H9 (cell line): ENCODE measurements around the gene TMEM86B. TPM values are rescaled to one million over a fixed set of nuclear protein-coding genes. Genes with fewer than 3 reads are reported as not detected.
A peak's percentile ranks its signal among the peaks of the same experiment; 100 is the strongest.

Source experiments
- DNase-seq: peaks from one replicate; pipeline ENCODE4 v3.0.0-alpha.2; 2017
- H2AFZ ChIP-seq: one replicate; pipeline ENCODE4 v1.6.1; 2013; ENCODE audit warnings: mild to moderate bottlenecking, low read length, control low read depth, moderate library complexity
- H2AK5ac ChIP-seq: 2 replicates; pipeline ENCODE4 v1.6.1; 2013; ENCODE audit warnings: low read length, control low read depth, mixed read lengths; ENCODE audit not compliant: insufficient read length
- H2BK120ac ChIP-seq: one replicate; pipeline ENCODE4 v1.6.1; 2013; ENCODE audit warnings: low read depth, mild to moderate bottlenecking, low read length, control low read depth, inconsistent platforms; ENCODE audit not compliant: poor library complexity, severe bottlenecking
- H2BK12ac ChIP-seq: 2 replicates; pipeline ENCODE4 v1.6.1; 2013; ENCODE audit warnings: low read length, control low read depth, mixed read lengths, low read depth; ENCODE audit not compliant: insufficient read length
- H2BK15ac ChIP-seq: 2 replicates; pipeline ENCODE4 v1.6.1; 2013; ENCODE audit warnings: low read depth, low read length, control low read depth
- H2BK20ac ChIP-seq: one replicate; pipeline ENCODE4 v1.6.1; 2013; ENCODE audit warnings: low read depth, mild to moderate bottlenecking, low read length, control low read depth, inconsistent platforms; ENCODE audit not compliant: poor library complexity, severe bottlenecking
- H2BK5ac ChIP-seq: 2 replicates; pipeline ENCODE4 v1.6.1; 2013; ENCODE audit warnings: low read length, control low read depth, mixed read lengths; ENCODE audit not compliant: insufficient read length
- H3K14ac ChIP-seq: 2 replicates; pipeline ENCODE4 v1.6.1; 2013; ENCODE audit warnings: low read length, control low read depth; ENCODE audit not compliant: insufficient read depth
- H3K18ac ChIP-seq: 2 replicates; pipeline ENCODE4 v1.6.1; 2013; ENCODE audit warnings: low read depth, mild to moderate bottlenecking, mixed read lengths, low read length, control low read depth; ENCODE audit not compliant: insufficient read length
- H3K23ac ChIP-seq: 2 replicates; pipeline ENCODE4 v1.6.1; 2013; ENCODE audit warnings: low read length, control low read depth, mixed read lengths, low read depth; ENCODE audit not compliant: insufficient read length
- H3K23me2 ChIP-seq: 2 replicates; pipeline ENCODE4 v1.6.1; 2013; ENCODE audit warnings: low read depth, mild to moderate bottlenecking, mixed read lengths, low read length, control low read depth; ENCODE audit not compliant: insufficient read length, poor library complexity, severe bottlenecking
- H3K27ac ChIP-seq: 2 replicates; pipeline ENCODE4 v1.5.1; 2013; ENCODE audit warnings: low read length, control low read depth, mixed read lengths, low read depth; ENCODE audit not compliant: insufficient read length
- H3K27me3 ChIP-seq: 2 replicates; pipeline ENCODE4 v1.6.1; 2013; ENCODE audit warnings: low read length, control low read depth, inconsistent platforms; ENCODE audit not compliant: insufficient read depth
- H3K4ac ChIP-seq: 2 replicates; pipeline ENCODE4 v1.6.1; 2013; ENCODE audit warnings: low read depth, mild to moderate bottlenecking, control low read depth, inconsistent platforms, low read length, moderate library complexity
- H3K4me1 ChIP-seq: 2 replicates; pipeline ENCODE4 v1.6.1; 2013; ENCODE audit warnings: low read length, control low read depth, inconsistent platforms; ENCODE audit not compliant: insufficient read depth
- H3K4me2 ChIP-seq: 2 replicates; pipeline ENCODE4 v1.6.1; 2013; ENCODE audit warnings: low read length, control low read depth, mixed read lengths; ENCODE audit not compliant: insufficient read length, insufficient read depth
- H3K56ac ChIP-seq: 2 replicates; pipeline ENCODE4 v1.6.1; 2013; ENCODE audit warnings: low read depth, mild to moderate bottlenecking, mixed read lengths, low read length, control low read depth; ENCODE audit not compliant: insufficient read length
- H3K79me1 ChIP-seq: 2 replicates; pipeline ENCODE4 v1.6.1; 2013; ENCODE audit warnings: low read depth, mild to moderate bottlenecking, moderate library complexity, low read length, control low read depth, inconsistent platforms; ENCODE audit not compliant: insufficient read depth, poor library complexity, severe bottlenecking
- H3K79me2 ChIP-seq: 2 replicates; pipeline ENCODE4 v1.6.1; 2013; ENCODE audit warnings: low read length, control low read depth, inconsistent platforms; ENCODE audit not compliant: insufficient read depth
- H3K9ac ChIP-seq: 2 replicates; pipeline ENCODE4 v1.6.1; 2013; ENCODE audit warnings: low read length, control low read depth, mixed read lengths; ENCODE audit not compliant: insufficient read length; ENCODE audit errors: extremely low read depth
- H3K9me3 ChIP-seq: one replicate; pipeline ENCODE4 v1.6.1; 2013; ENCODE audit warnings: low read depth, low read length, inconsistent platforms; ENCODE audit not compliant: control insufficient read depth
- H3T11ph ChIP-seq: one replicate; pipeline ENCODE4 v1.6.1; 2013; ENCODE audit warnings: mild to moderate bottlenecking, low read length, control low read depth, inconsistent platforms
- H4K20me1 ChIP-seq: one replicate; pipeline ENCODE4 v1.6.1; 2013; ENCODE audit not compliant: control insufficient read depth, insufficient read length, insufficient read depth
- H4K5ac ChIP-seq: 2 replicates; pipeline ENCODE4 v1.6.1; 2013; ENCODE audit warnings: low read depth, mild to moderate bottlenecking, mixed read lengths, low read length, control low read depth; ENCODE audit not compliant: insufficient read length
- H4K8ac ChIP-seq: replicated peaks from 2 replicates; pipeline ENCODE4 v1.6.1; 2013; ENCODE audit warnings: low read length, control low read depth, mixed read lengths, low read depth; ENCODE audit not compliant: insufficient read length
- H4K91ac ChIP-seq: 2 replicates; pipeline ENCODE4 v1.6.1; 2013; ENCODE audit warnings: low read depth, mild to moderate bottlenecking, moderate library complexity, mixed read lengths, low read length, control low read depth; ENCODE audit not compliant: insufficient read length
- H3K27ac Mint-ChIP-seq, 3 experiments: 2 replicates in 2 of 3; 3 replicates in 1 of 3; pipeline ENCODE4 v1.8.0; 2020 to 2021; ENCODE audit warnings: mixed read lengths in 3 of 3, mild to moderate bottlenecking in 1 of 3, moderate library complexity in 1 of 3
- H3K27me3 Mint-ChIP-seq: 2 replicates; pipeline ENCODE4 v1.8.0; 2021; ENCODE audit warnings: low read depth, mild to moderate bottlenecking, moderate library complexity, mixed read lengths
- H3K36me3 Mint-ChIP-seq, 3 experiments: 2 replicates in 2 of 3; 3 replicates in 1 of 3; pipeline ENCODE4 v1.8.0; 2020 to 2021; ENCODE audit warnings: low read depth in 3 of 3, mixed read lengths in 3 of 3; ENCODE audit not compliant: insufficient read depth in 1 of 3
- H3K4me1 Mint-ChIP-seq, 2 experiments: 2 replicates each; pipeline ENCODE4 v1.8.0; 2020; ENCODE audit warnings: mixed read lengths in 2 of 2
- H3K4me3 Mint-ChIP-seq, 2 experiments: 2 replicates in 1 of 2; 3 replicates in 1 of 2; pipeline ENCODE4 v1.8.0; 2020 to 2021; ENCODE audit warnings: mild to moderate bottlenecking in 2 of 2, mixed read lengths in 2 of 2, moderate library complexity in 1 of 2
- H3K9me3 Mint-ChIP-seq, 2 experiments: 2 replicates in 1 of 2; 3 replicates in 1 of 2; pipeline ENCODE4 v1.8.0; 2020; ENCODE audit warnings: mild to moderate bottlenecking in 2 of 2, mixed read lengths in 2 of 2, moderate library complexity in 1 of 2
- WGBS: extraction: QIAGEN DNeasy Blood & Tissue Kit; methylation state at CpG from one replicate; pipeline ENCODE4 v1.1.7; 2013; ENCODE audit warnings: missing lambda C conversion rate, low lambda C conversion rate, mixed read lengths; ENCODE audit not compliant: insufficient read length; ENCODE audit errors: extremely low coverage; 5-methylcytosine and 5-hydroxymethylcytosine counted together
- total RNA-seq: library from RNA; stranded (reverse); gene quantifications from 2 replicates; pipeline ENCODE4 v1.2.1, GENCODE V29; 2021
- TF ChIP-seq, protein P1 (sequence below): fragments of 200-600 bp; sonication (generic); conservative IDR thresholded peaks from 3 replicates; pipeline ENCODE4 v1.8.0; 2021; ENCODE audit warnings: antibody characterized with exemption, mild to moderate bottlenecking

TMEM86B gene
- total RNA-seq, 1 experiment from 2014 or later: 4.5 TPM

- Histone ChIP-seq H4K20me1 (peaks cover 2% of the 10 kb centered on the region), H3K4me2 (peak overlapping the region; percentile 56), H4K91ac (no peak overlapping the region), H3K9ac (peak overlapping the region; percentile 9), H3K56ac (no peak overlapping the region), H4K5ac (no peak overlapping the region), H2AFZ (no peak overlapping the region), H3K27ac (no peak overlapping the region), H3K79me2 (no peaks in the 10 kb centered on the region), H2BK12ac (no peak overlapping the region), H3T11ph (no peak overlapping the region), H3K18ac (no peak overlapping the region), H3K23me2 (peaks cover 3% of the 10 kb centered on the region), H4K8ac (no peak overlapping the region), H2BK5ac (no peak overlapping the region), H3K4ac (no peak overlapping the region), H2BK20ac (no peak overlapping the region), H2BK15ac (no peak overlapping the region), H3K27me3 (no peaks in the 10 kb centered on the region), H3K23ac (no peak overlapping the region), H3K14ac (no peak overlapping the region), H3K79me1 (no peaks in the 10 kb centered on the region), H3K4me1 (no peaks in the 10 kb centered on the region), H2BK120ac (no peak overlapping the region), H3K9me3 (no peaks in the 10 kb centered on the region), H2AK5ac (no peak overlapping the region)
- no CpG with 5 or more reads among the region's 36 CpGs for WGBS
- Mint-ChIP-seq H3K4me3 (peak overlapping the region; percentile 91 to 93), H3K4me1 (peaks cover 10 to 11% of the 10 kb centered on the region in 2 experiments), H3K9me3 (peaks cover 33 to 52% of the 10 kb centered on the region in 2 experiments), H3K27me3 (peaks cover 38% of the 10 kb centered on the region), H3K36me3 (peaks cover 6 to 18% (median 6%) of the 10 kb centered on the region in 3 experiments; a peak in 6 of 7 replicates), H3K27ac (peak overlapping the region; percentile 79 to 99 (median 93); a peak in 5 of 7 replicates)
- peak; percentile 96 for DNase-seq
- TF ChIP-seq, protein P1, sequence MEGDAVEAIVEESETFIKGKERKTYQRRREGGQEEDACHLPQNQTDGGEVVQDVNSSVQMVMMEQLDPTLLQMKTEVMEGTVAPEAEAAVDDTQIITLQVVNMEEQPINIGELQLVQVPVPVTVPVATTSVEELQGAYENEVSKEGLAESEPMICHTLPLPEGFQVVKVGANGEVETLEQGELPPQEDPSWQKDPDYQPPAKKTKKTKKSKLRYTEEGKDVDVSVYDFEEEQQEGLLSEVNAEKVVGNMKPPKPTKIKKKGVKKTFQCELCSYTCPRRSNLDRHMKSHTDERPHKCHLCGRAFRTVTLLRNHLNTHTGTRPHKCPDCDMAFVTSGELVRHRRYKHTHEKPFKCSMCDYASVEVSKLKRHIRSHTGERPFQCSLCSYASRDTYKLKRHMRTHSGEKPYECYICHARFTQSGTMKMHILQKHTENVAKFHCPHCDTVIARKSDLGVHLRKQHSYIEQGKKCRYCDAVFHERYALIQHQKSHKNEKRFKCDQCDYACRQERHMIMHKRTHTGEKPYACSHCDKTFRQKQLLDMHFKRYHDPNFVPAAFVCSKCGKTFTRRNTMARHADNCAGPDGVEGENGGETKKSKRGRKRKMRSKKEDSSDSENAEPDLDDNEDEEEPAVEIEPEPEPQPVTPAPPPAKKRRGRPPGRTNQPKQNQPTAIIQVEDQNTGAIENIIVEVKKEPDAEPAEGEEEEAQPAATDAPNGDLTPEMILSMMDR: no peak
Measured at GRCh38 chr19:55216461-55217198, 11.9 kb downstream of the TMEM86B start.
